Measurements from ENCODE around the gene DBH. TPM values are rescaled to one million over a fixed set of nuclear protein-coding genes. Genes with fewer than 3 reads are reported as not detected.

DBH gene
- polyA plus RNA-seq, 1 donor (not counting 4 experiments of a cell fraction or from before 2014, with no cell fraction given) = not detected

GRCh38 chr9:133602277-133602676, 33.9 kb upstream of the DBH start:
- DNase-seq (ENCODE audit: low read depth, low spot score) (no peak), FAIRE-seq (no peak)
- H3K9me1 ChIP-seq (ENCODE audit: control insufficient read depth, extremely low read depth, insufficient read depth, low read length) = no peaks in the 10 kb centered on the region
- no peak overlapping the region for H3K4me2 ChIP-seq (ENCODE audit: control insufficient read depth, extremely low read depth, insufficient read depth, low read depth, low read length)
- no peak overlapping the region for H3K9ac ChIP-seq (ENCODE audit: control insufficient read depth, extremely low read depth, insufficient read depth, low read length)
- H3K9me3 ChIP-seq (ENCODE audit: control insufficient read depth, low read depth, low read length) = peaks cover 10% of the 10 kb centered on the region
- no peak overlapping the region for H2AFZ ChIP-seq (ENCODE audit: control insufficient read depth, low read length)
- H3K79me2 ChIP-seq (ENCODE audit: control insufficient read depth, insufficient read depth, low read length) = no peaks in the 10 kb centered on the region
- H3K36me3 ChIP-seq (ENCODE audit: control insufficient read depth in 2 of 2, extremely low read depth in 1 of 2, insufficient read depth in 2 of 2, low read length in 2 of 2) = no peaks in the 10 kb centered on the region
- H3K27me3 ChIP-seq (ENCODE audit: control insufficient read depth, extremely low read depth, insufficient read depth, low read length) = peaks cover 38% of the 10 kb centered on the region
- no peak overlapping the region for H3K27ac ChIP-seq (ENCODE audit: control insufficient read depth, insufficient read depth, low read length)
- H3K4me1 ChIP-seq (ENCODE audit: control insufficient read depth, extremely low read depth, insufficient read depth, low read length) = no peaks in the 10 kb centered on the region
- dilution Hi-C loops (cut with MboI; ENCODE audit: extremely low pct_ligation_motif_present, low sequenced_read_pairs) = no loop called here
- TF ChIP-seq EZH2 (IDR thresholded peaks at IDR 0.05; ENCODE audit: low read length) (no peak), CTCF (optimal IDR thresholded peaks at IDR 0.05 in 1 of 3, IDR thresholded peaks at IDR 0.05 in 1 of 3, conservative IDR thresholded peaks at IDR 0.05 in 1 of 3; ENCODE audit: extremely low read depth in 1 of 3, insufficient read depth in 2 of 3, low read length in 3 of 3) (no peak)
- H4K20me1 ChIP-seq (ENCODE audit: control insufficient read depth, extremely low read depth, insufficient read depth, low read length) = no peaks in the 10 kb centered on the region
- no peak overlapping the region for H3K4me3 ChIP-seq (ENCODE audit: control insufficient read depth in 2 of 3, extremely low read depth in 1 of 3, insufficient read depth in 2 of 3, low read depth in 1 of 3, low read length in 3 of 3)

GRCh38 chr9:133603135-133603927, 32.8 kb upstream of the DBH start:
- Histone ChIP-seq H3K9ac (ENCODE audit: control insufficient read depth, extremely low read depth, insufficient read depth, low read length) (no peak overlapping the region), H3K9me3 (ENCODE audit: control insufficient read depth, low read depth, low read length) (peaks cover 7% of the 10 kb centered on the region), H3K27me3 (ENCODE audit: control insufficient read depth, extremely low read depth, insufficient read depth, low read length) (peaks cover 48% of the 10 kb centered on the region), H3K9me1 (ENCODE audit: control insufficient read depth, extremely low read depth, insufficient read depth, low read length) (no peaks in the 10 kb centered on the region), H3K4me2 (ENCODE audit: control insufficient read depth, extremely low read depth, insufficient read depth, low read depth, low read length) (no peak overlapping the region), H3K4me1 (ENCODE audit: control insufficient read depth, extremely low read depth, insufficient read depth, low read length) (no peaks in the 10 kb centered on the region), H3K4me3 (ENCODE audit: control insufficient read depth in 2 of 3, extremely low read depth in 1 of 3, insufficient read depth in 2 of 3, low read depth in 1 of 3, low read length in 3 of 3) (no peak overlapping the region), H2AFZ (ENCODE audit: control insufficient read depth, low read length) (no peak overlapping the region), H3K36me3 (ENCODE audit: control insufficient read depth in 2 of 2, extremely low read depth in 1 of 2, insufficient read depth in 2 of 2, low read length in 2 of 2) (no peaks in the 10 kb centered on the region), H3K79me2 (ENCODE audit: control insufficient read depth, insufficient read depth, low read length) (no peaks in the 10 kb centered on the region), H4K20me1 (ENCODE audit: control insufficient read depth, extremely low read depth, insufficient read depth, low read length) (no peaks in the 10 kb centered on the region), H3K27ac (ENCODE audit: control insufficient read depth, insufficient read depth, low read length) (no peak overlapping the region)
- DNase-seq (ENCODE audit: low read depth, low spot score) (no peak), FAIRE-seq (no peak)
- dilution Hi-C loops (cut with MboI; ENCODE audit: extremely low pct_ligation_motif_present, low sequenced_read_pairs) = no loop called here
- no peak for TF ChIP-seq EZH2 (IDR thresholded peaks at IDR 0.05; ENCODE audit: low read length)

Measured in keratinocyte (primary cell).